Inferior parietal cortex (tissue), 1 donor: ENCODE measurements around the gene FLYWCH1.

Source experiments
- DNase-seq: peaks from one replicate; pipeline ENCODE4 v3.0.0-alpha.2; 2016; ENCODE audit errors: extremely low spot score

Gene FLYWCH1

GRCh38 chr16:2899564-2900072 lies 12.1 kb upstream of the FLYWCH1 start:
- DNase-seq = no peak

DNA sequence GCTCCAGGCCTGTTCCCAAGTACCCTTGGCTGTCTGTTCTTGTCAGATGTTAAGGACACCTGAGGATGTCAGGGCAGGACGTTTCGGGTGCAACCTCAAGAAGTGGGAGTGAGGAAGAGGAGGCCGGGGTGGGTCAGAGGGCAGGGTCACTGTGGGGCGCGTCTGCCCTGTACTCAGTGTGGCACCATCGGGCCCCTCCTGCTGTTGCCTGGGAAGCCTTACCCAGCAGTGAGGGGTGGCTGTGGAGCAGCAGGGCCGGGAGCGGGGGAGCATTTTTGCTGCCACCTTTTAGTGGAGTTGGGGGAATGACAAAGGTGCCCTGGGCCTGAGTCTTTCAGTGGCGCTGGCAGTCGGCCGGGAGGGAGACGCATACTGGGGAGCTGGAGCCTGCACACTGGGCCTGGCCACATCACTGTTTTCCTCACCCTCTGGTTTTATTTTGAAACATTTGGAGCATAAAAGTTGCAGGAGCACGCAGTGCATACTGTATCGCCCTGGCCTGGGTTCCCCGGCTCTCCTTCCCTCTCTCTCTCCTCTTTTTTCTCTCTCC lies 11.1 kb upstream of the FLYWCH1 start:
- no peak for DNase-seq

GRCh38 chr16:2902337-2903130 lies 9.2 kb upstream of the FLYWCH1 start:
- no peak for DNase-seq

- DNase-seq = peak; percentile 86
Observed at GRCh38 chr16:2904100-2904921, 7.4 kb upstream of the FLYWCH1 start.

GRCh38 chr16:2904922-2905240 lies 6.8 kb upstream of the FLYWCH1 start:
- DNase-seq = no peak

- peak; percentile 95 for DNase-seq
Observed at GRCh38 chr16:2905241-2905987, 6.3 kb upstream of the FLYWCH1 start.

DNA sequence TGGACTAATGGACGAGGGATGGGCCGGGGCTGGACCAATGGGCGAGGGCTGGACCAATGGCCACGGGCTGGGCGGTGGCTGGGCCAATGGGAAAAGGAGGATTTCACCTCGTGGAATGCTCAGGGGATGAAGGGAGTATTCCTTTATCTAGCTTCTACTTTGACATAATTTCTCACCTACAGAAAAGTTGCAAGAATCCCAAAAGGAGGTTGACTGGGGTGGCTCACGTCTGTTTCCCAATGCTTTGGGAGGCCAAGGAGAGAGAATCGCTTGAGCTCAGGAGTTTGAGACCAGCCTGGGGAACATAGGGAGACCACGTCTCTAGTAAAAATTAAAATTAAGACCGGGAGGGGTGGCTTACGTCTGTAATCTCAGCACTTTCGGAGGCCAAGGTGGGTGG lies 5.7 kb upstream of the FLYWCH1 start:
- peak; percentile 95 for DNase-seq

GRCh38 chr16:2907084-2907753 lies 4.5 kb upstream of the FLYWCH1 start:
- peak; percentile 17 for DNase-seq

- DNase-seq = no peak
Observed at GRCh38 chr16:2910441-2910969, 1.2 kb upstream of the FLYWCH1 start.

- peak; percentile 42 for DNase-seq
Observed at GRCh38 chr16:2912330-2913199, 834 bp downstream of the FLYWCH1 start.

DNA sequence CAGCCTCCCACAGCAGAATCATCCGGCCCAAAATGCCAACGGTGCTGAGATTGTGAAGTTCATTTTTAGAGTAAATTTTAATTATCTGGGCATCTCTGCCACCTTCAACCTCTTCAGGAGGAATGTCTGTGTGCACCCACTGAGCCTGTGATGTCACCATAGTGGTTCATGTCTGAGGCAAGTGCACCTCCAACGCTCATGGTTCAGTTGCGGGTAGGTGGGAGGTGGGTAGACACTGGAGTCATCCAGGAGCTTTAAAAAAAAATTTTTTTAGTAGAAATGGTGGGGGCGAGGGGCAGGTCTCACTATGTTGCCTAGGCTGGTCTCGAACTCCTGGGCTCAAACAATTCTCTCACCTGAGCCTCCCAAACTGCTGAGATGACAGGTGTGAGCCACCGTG lies 1.9 kb downstream of the FLYWCH1 start:
- no peak for DNase-seq

DNA sequence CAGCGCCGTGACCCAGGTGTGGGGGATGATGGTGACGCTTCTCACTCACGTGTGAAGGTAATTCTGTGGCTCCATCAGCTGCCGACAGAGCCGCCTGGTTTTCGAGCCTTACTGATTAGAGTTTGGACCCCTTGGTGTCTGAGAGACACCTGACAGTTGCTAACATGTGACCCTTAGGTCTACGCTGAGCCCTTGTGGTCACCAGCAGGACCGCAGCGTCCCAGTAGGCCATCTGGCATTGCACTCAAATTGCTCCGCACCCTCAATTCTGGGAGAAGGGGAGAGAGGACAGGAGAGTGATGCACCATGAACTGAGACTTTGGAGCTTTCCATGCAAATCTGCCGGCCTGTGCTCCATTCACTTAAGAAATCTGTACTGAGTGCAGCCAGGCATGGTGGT lies 2.5 kb downstream of the FLYWCH1 start:
- DNase-seq = no peak

- DNase-seq = no peak
Observed at GRCh38 chr16:2915196-2915929, 3.6 kb downstream of the FLYWCH1 start.

- peak; percentile 89 for DNase-seq
Observed at GRCh38 chr16:2919511-2920255, 8.0 kb downstream of the FLYWCH1 start.

DNA sequence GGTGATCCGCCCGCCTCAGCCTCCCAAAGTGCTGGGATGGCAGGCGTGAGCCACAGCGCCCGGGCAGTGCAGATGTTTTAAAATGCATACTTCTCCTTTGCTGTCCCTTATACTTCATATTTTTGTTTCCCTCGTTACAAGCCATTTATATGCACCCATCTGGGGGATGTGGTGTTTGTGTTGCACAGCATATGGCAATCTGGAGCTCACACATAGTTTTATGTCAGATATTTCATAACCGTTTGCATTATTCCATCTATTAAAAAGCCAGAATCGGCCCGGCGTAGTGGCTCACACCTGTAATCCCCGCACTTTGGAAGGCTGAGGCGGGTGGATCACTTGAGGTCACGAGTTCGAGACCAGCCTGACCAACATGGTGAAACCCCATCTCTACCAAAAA lies 11.8 kb downstream of the FLYWCH1 start:
- no peak for DNase-seq

GRCh38 chr16:2924901-2925755 lies 13.4 kb downstream of the FLYWCH1 start:
- no peak for DNase-seq

DNA sequence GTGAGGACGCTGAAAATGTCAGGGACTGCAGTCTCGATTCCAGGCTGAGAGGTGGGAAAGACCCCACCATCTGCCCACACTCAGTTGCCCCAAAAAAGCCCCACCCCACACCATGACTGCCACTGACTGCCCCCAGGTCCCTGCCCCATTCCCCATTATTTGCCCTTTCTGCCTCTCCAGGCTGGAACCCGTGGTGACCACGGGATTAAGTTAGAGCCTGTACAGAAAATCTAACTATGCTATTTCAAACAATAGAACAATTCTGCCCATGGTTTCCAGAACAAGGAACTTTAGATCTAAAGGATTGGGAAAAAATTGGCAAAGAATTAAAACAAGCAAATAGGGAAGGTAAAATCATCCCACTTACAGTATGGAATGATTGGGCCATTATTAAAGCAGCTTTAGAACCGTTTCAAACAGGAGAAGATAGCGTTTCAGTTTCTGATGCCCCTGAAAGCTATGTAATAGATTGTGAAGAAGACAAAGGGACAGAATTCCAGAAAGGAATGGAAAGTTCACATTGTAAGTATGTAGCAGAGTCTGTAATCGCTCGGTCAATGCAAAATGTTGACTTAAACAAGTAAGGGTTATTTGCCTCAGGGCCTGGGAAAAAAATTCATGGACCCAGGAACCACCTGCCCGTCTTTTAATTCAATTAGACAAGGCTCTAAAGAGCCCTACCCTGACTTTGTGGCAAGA lies 14.4 kb downstream of the FLYWCH1 start:
- DNase-seq = peak; percentile 6
